GM12878 (cell line): ENCODE results near the gene YRDC. TPM values are rescaled to one million over a fixed set of nuclear protein-coding genes. Genes with fewer than 3 reads are reported as not detected.

ENCODE experiments used
- ATAC-seq: fragments of 200-7000 bp; cut with Tn5 transposase; 3 replicates; pipeline ENCODE4 v1.9.1; 2020; ENCODE audit warnings: mild to moderate bottlenecking, moderate library complexity
- BruUV-seq: library from RNA; stranded (reverse); fragments of 400-500 nt; replicated peaks from 2 replicates; lab custom pipeline; 2021; lab: Mats Ljungman, UMichigan
- CTCF ChIA-PET: fragments of 300-600 bp; sonication (Branson Sonifier 250); formaldehyde crosslinking; extraction: SDS; loops from one replicate; lab custom pipeline; 2021; ENCODE audit warnings: inconsistent platforms; lab: Yijun Ruan, JAX
- POLR2A ChIA-PET: fragments of 350-600 bp; formaldehyde crosslinking; extraction: SDS; loops from one replicate; lab custom pipeline; 2021; ENCODE audit warnings: inconsistent platforms; lab: Charles Lee
- RAD21 ChIA-PET: fragments of 300-600 bp; sonication (Branson Sonifier 250); formaldehyde crosslinking; loops from one replicate; lab custom pipeline; 2023; ENCODE audit warnings: antibody characterized with exemption; ENCODE audit not compliant: unreplicated experiment; lab: Charles Lee
- SMC1A ChIA-PET: fragments of 300-600 bp; sonication (Branson Sonifier 250); formaldehyde crosslinking; loops from one replicate; lab custom pipeline; 2023; ENCODE audit not compliant: unreplicated experiment, uncharacterized antibody; lab: Charles Lee
- DNase-seq: peaks from one replicate; pipeline ENCODE4 v3.0.0-alpha.2; 2011; ENCODE audit warnings: low read depth, low spot score
- FAIRE-seq: peaks from 3 replicates; lab custom pipeline; 2011; peaks lifted over from hg19 to GRCh38; lab: Jason Lieb, UNC
- H2AFZ ChIP-seq: 2 replicates; pipeline ENCODE4 v1.6.0; 2011; ENCODE audit warnings: low read depth, low read length, control low read depth; ENCODE audit not compliant: control insufficient read depth
- H3K27ac ChIP-seq: 2 replicates; pipeline ENCODE4 v1.5.1; 2011; ENCODE audit warnings: control low read depth; ENCODE audit not compliant: control insufficient read depth, insufficient read depth
- H3K27me3 ChIP-seq, 2 experiments: replicated peaks in 1 of 2; 2 replicates each; pipeline versions ENCODE4 v1.6.0 to v1.6.1; 2011; ENCODE audit warnings: low read length in 1 of 2; ENCODE audit not compliant: control insufficient read depth in 2 of 2, insufficient read depth in 2 of 2
- H3K36me3 ChIP-seq, 2 experiments: 2 replicates each; pipeline ENCODE4 v1.5.1; 2011; ENCODE audit warnings: low read length in 1 of 2; ENCODE audit not compliant: control insufficient read depth in 2 of 2, insufficient read depth in 2 of 2
- H3K4me1 ChIP-seq: 2 replicates; pipeline ENCODE4 v1.6.1; 2011; ENCODE audit warnings: mild to moderate bottlenecking, low read length, moderate library complexity, mixed read lengths; ENCODE audit not compliant: control insufficient read depth, insufficient read depth
- H3K4me2 ChIP-seq: 2 replicates; pipeline ENCODE4 v1.6.0; 2011; ENCODE audit warnings: control low read depth; ENCODE audit not compliant: control insufficient read depth, insufficient read depth
- H3K4me3 ChIP-seq: fragments of 200-600 bp; sonication (generic); 2 replicates; pipeline ENCODE4 v1.5.1; 2016
- H3K79me2 ChIP-seq: 2 replicates; pipeline ENCODE4 v1.6.0; 2011; ENCODE audit warnings: low read length; ENCODE audit not compliant: control insufficient read depth, insufficient read depth
- H3K9ac ChIP-seq: 2 replicates; pipeline ENCODE4 v1.8.0; 2011; ENCODE audit warnings: low read length, control low read depth, mixed read lengths; ENCODE audit not compliant: control insufficient read depth, insufficient read depth
- H3K9me3 ChIP-seq: replicated peaks from 3 replicates; pipeline ENCODE4 v1.5.1; 2011; ENCODE audit warnings: mild to moderate bottlenecking, low read length; ENCODE audit not compliant: control insufficient read depth, insufficient read depth
- H4K20me1 ChIP-seq: 2 replicates; pipeline ENCODE4 v1.6.0; 2011; ENCODE audit not compliant: control insufficient read depth, insufficient read depth
- E2F4 ChIP-seq: IDR thresholded peaks from 2 replicates; pipeline ENCODE4 v1.6.1; 2012; ENCODE audit warnings: low read depth, low read length, improper control_type of control experiment
- FOXM1 ChIP-seq: IDR thresholded peaks from 2 replicates; pipeline ENCODE4 v1.6.1; 2012; ENCODE audit warnings: low read depth, mild to moderate bottlenecking, inconsistent platforms, low read length, moderate library complexity
- MXI1 ChIP-seq: fragments of 150-350 bp; IDR thresholded peaks from 2 replicates; pipeline ENCODE4 v1.6.1; 2011; ENCODE audit warnings: low read depth, mild to moderate bottlenecking, inconsistent platforms, low read length, improper control_type of control experiment
- REST ChIP-seq: IDR thresholded peaks from 2 replicates; pipeline ENCODE4 v1.6.1; 2012; ENCODE audit warnings: mild to moderate bottlenecking, low read depth, low read length
- ZBED1 ChIP-seq: IDR thresholded peaks from 2 replicates; pipeline ENCODE4 v1.6.1; 2016; ENCODE audit warnings: borderline replicate concordance
- WGBS: methylation state at CpG from one replicate; pipeline ENCODE4 v1.1.6; 2016; ENCODE audit warnings: low lambda C conversion rate; ENCODE audit not compliant: insufficient replicate concordance, insufficient coverage; ENCODE audit errors: missing lambda C conversion rate; 5-methylcytosine and 5-hydroxymethylcytosine counted together
- in situ Hi-C: fragments of 300-500 bp; cut with MboI; formaldehyde crosslinking; loops from 9 replicates; pipeline ENCODE4 v1.14.3; 2018; ENCODE audit warnings: mixed read lengths
- intact Hi-C: fragments of 100-400 bp; cut with micrococcal nuclease; formaldehyde crosslinking; loops from one replicate; pipeline ENCODE4 v1.14.2; 2022; ENCODE audit not compliant: unreplicated experiment
- polyA plus RNA-seq, 11 experiments: library from polyadenylated mRNA; depleted of rRNA in 4 of 11; unstranded in 6 of 11; stranded (reverse) in 5 of 11; fragments of >200 nt; fragmentation: Nextera tagmentation in 4 of 11; fragmentation: Illumina TruSeq in 1 of 11; extraction: Ambion mirVana in 4 of 11; extraction: Trizol in 1 of 11; gene quantifications; 1 replicate in 1 of 11; 2 replicates in 10 of 11; pipeline versions ENCODE4 v1.2.1 to v1.2.3, GENCODE V29; 2011 to 2016; ENCODE audit warnings: inconsistent platforms in 2 of 11, missing spikeins in 2 of 11, low read depth in 1 of 11
- total RNA-seq, 4 experiments: library from RNA; depleted of rRNA in 3 of 4; stranded (reverse); fragments of >200 nt in 3 of 4; fragmentation: Illumina TruSeq in 1 of 4; extraction: Trizol in 1 of 4; gene quantifications; 2 replicates each; pipeline versions ENCODE4 v1.2.1 to v1.2.3, GENCODE V29; 2013 to 2021
- TF ChIP-seq, protein P1 (sequence below): fragments of 450-650 bp; IDR thresholded peaks from 2 replicates; pipeline ENCODE4 v1.6.1; 2016; ENCODE audit warnings: mild to moderate bottlenecking, moderate library complexity, borderline replicate concordance

YRDC gene
- total and polyA plus RNA-seq, 10 of the 15 experiments (the other 5 are each of a cell fraction or from before 2014, with no cell fraction given), result 2.9 to 36.2 (median 19.3) TPM

- H3K79me2 ChIP-seq, result no peaks in the 10 kb centered on the region
- ChIA-PET POLR2A (interaction anchor here (1.4 kb wide), 1 partner anchor 25 kb away, joined by 3 read pairs; no protein-coding TSS in a partner anchor), SMC1A (no interaction called here), CTCF (interaction anchor here (0.6 to 1.8 kb wide), 2 partner anchors 20 to 307 kb away, joined by 3 to 4 read pairs; no protein-coding TSS in a partner anchor), RAD21 (no interaction called here)
- no peak for FAIRE-seq
- no peak overlapping the region for H3K27ac ChIP-seq
- no peaks in the 10 kb centered on the region for H4K20me1 ChIP-seq
- ATAC-seq, result no peak
- no peaks in the 10 kb centered on the region for H3K27me3 ChIP-seq
- peaks cover 9 to 22% of the 10 kb centered on the region in 2 experiments for H3K36me3 ChIP-seq
- no TSS peak for BruUV-seq
- TF ChIP-seq MXI1 (no peak), ZBED1 (no peak), FOXM1 (no peak), E2F4 (no peak)
- in situ Hi-C loops (no loop called here), intact Hi-C loops (no loop called here)
- 84% methylated on average over 2 of the region's 2 CpGs for WGBS
- H3K9me3 ChIP-seq, result no peaks in the 10 kb centered on the region
- no peaks in the 10 kb centered on the region for H3K4me1 ChIP-seq
- no peak overlapping the region for H3K4me2 ChIP-seq
- no peak overlapping the region for H3K4me3 ChIP-seq
- H2AFZ ChIP-seq, result no peak overlapping the region
- no peak for DNase-seq
- no peak overlapping the region for H3K9ac ChIP-seq
Observed at GRCh38 chr1:37825506-37825905, 17.5 kb upstream of the YRDC start.

- Histone ChIP-seq H3K4me1 (peaks cover 7% of the 10 kb centered on the region; the same call in 1 of the 2 replicates), H3K4me2 (no peak overlapping the region), H3K9ac (no peak overlapping the region), H3K4me3 (no peak overlapping the region), H3K79me2 (no peaks in the 10 kb centered on the region), H4K20me1 (no peaks in the 10 kb centered on the region), H3K27me3 (no peaks in the 10 kb centered on the region), H3K9me3 (no peaks in the 10 kb centered on the region), H2AFZ (no peak overlapping the region), H3K27ac (no peak overlapping the region), H3K36me3 (peaks cover 9 to 20% of the 10 kb centered on the region in 2 experiments)
- no peak for DNase-seq
- RAD21 ChIA-PET, result no interaction called here
- in situ Hi-C loops, result no loop called here
- intact Hi-C loops, result no loop called here
- BruUV-seq, result no TSS peak
- no peak for FAIRE-seq
- WGBS, result 96% methylated on average over 2 of the region's 2 CpGs
- SMC1A ChIA-PET, result no interaction called here
- CTCF ChIA-PET, result interaction anchor here (0.7 kb wide), 1 partner anchor 74 kb away, joined by 3 read pairs; no protein-coding TSS in a partner anchor
- no peak for ATAC-seq
- no peak for TF ChIP-seq REST
- TF ChIP-seq, protein P1, sequence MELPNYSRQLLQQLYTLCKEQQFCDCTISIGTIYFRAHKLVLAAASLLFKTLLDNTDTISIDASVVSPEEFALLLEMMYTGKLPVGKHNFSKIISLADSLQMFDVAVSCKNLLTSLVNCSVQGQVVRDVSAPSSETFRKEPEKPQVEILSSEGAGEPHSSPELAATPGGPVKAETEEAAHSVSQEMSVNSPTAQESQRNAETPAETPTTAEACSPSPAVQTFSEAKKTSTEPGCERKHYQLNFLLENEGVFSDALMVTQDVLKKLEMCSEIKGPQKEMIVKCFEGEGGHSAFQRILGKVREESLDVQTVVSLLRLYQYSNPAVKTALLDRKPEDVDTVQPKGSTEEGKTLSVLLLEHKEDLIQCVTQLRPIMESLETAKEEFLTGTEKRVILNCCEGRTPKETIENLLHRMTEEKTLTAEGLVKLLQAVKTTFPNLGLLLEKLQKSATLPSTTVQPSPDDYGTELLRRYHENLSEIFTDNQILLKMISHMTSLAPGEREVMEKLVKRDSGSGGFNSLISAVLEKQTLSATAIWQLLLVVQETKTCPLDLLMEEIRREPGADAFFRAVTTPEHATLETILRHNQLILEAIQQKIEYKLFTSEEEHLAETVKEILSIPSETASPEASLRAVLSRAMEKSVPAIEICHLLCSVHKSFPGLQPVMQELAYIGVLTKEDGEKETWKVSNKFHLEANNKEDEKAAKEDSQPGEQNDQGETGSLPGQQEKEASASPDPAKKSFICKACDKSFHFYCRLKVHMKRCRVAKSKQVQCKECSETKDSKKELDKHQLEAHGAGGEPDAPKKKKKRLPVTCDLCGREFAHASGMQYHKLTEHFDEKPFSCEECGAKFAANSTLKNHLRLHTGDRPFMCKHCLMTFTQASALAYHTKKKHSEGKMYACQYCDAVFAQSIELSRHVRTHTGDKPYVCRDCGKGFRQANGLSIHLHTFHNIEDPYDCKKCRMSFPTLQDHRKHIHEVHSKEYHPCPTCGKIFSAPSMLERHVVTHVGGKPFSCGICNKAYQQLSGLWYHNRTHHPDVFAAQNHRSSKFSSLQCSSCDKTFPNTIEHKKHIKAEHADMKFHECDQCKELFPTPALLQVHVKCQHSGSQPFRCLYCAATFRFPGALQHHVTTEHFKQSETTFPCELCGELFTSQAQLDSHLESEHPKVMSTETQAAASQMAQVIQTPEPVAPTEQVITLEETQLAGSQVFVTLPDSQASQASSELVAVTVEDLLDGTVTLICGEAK, result peak; percentile 82
- POLR2A ChIA-PET, result no interaction called here
Observed at GRCh38 chr1:37824001-37824400, 16.0 kb upstream of the YRDC start.
